ENCODE measurements around the gene XYLT1.

DNA sequence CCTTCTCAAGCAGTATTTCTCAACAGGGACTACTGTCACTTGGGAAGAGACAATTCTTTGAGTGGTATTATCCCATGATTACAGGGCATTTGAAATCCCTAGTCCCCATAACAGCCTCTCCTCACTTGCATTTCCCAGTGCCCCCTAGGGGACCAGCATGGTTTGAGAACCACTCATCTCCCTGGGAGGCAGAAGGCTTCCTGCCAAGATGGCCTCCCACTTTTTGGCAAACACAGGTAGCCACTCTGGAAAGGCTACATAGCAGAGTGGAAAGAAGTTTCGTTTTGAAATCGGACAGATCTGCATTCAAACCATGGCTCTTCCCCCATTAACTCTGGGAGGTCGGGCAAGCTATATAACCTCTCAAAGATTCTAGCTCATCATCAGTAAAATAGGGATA is 256.8 kb downstream of the XYLT1 start:
- TF ChIP-seq ARNT (IDR thresholded peaks at IDR 0.05) (no peak), FOXM1 (IDR thresholded peaks at IDR 0.05; ENCODE audit: borderline replicate concordance) (no peak), CTBP1 (IDR thresholded peaks at IDR 0.05; ENCODE audit: borderline replicate concordance) (no peak), BHLHE40 (IDR thresholded peaks at IDR 0.05; ENCODE audit: borderline replicate concordance) (no peak), TARDBP (IDR thresholded peaks at IDR 0.05) (no peak), SUZ12 (IDR thresholded peaks at IDR 0.05) (no peak), ZNF384 (IDR thresholded peaks at IDR 0.05) (no peak), SP1 (IDR thresholded peaks at IDR 0.05) (no peak), LEF1 (IDR thresholded peaks at IDR 0.05; ENCODE audit: borderline replicate concordance) (no peak), FOXK2 (IDR thresholded peaks at IDR 0.05) (no peak), NFRKB (IDR thresholded peaks at IDR 0.05) (no peak)
- TF ChIP-seq, protein P1, sequence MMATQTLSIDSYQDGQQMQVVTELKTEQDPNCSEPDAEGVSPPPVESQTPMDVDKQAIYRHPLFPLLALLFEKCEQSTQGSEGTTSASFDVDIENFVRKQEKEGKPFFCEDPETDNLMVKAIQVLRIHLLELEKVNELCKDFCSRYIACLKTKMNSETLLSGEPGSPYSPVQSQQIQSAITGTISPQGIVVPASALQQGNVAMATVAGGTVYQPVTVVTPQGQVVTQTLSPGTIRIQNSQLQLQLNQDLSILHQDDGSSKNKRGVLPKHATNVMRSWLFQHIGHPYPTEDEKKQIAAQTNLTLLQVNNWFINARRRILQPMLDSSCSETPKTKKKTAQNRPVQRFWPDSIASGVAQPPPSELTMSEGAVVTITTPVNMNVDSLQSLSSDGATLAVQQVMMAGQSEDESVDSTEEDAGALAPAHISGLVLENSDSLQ (IDR thresholded peaks at IDR 0.05), result no peak
